Panc1 (cell line): ENCODE measurements around the gene GOLGA6L26. TPM values are rescaled to one million over a fixed set of nuclear protein-coding genes. Genes with fewer than 3 reads are reported as not detected.
"Not testable (repeated sequence)": the region's sequence is repeated elsewhere in the genome, so short reads cannot be mapped to it uniquely, and the experiment has no call there.

Experiments
- ATAC-seq: fragments of 200-7000 bp; cut with Tn5 transposase; 2 replicates; pipeline ENCODE4 v1.9.1; 2020; ENCODE audit warnings: mild to moderate bottlenecking, moderate library complexity
- BruUV-seq: library from RNA; stranded (reverse); fragments of 400-500 nt; replicated peaks from 2 replicates; lab custom pipeline; 2021; lab: Mats Ljungman, UMichigan
- CTCF ChIA-PET: fragments of 300-600 bp; sonication (Branson Sonifier 250); formaldehyde crosslinking; loops from one replicate; lab custom pipeline; 2022; ENCODE audit warnings: antibody characterized with exemption; lab: Charles Lee
- POLR2A ChIA-PET: fragments of 300-600 bp; sonication (Branson Sonifier 250); formaldehyde crosslinking; loops from one replicate; lab custom pipeline; 2022; ENCODE audit warnings: antibody characterized with exemption; lab: Charles Lee
- DNase-seq: peaks from one replicate; pipeline ENCODE4 v3.0.0-alpha.2; 2010; ENCODE audit warnings: low read depth, low spot score
- H3K27ac ChIP-seq: 2 replicates; pipeline ENCODE4 v1.5.1; 2011; ENCODE audit warnings: mild to moderate bottlenecking, low read length, inconsistent platforms
- H3K27me3 ChIP-seq: fragments of 200-500 bp; sonication (Bioruptor generic); 2 replicates; pipeline ENCODE4 v1.6.0; 2014; ENCODE audit warnings: low read length, inconsistent platforms; ENCODE audit not compliant: control insufficient read depth, insufficient read depth
- H3K36me3 ChIP-seq: fragments of 200-500 bp; sonication (Bioruptor generic); 2 replicates; pipeline ENCODE4 v1.5.1; 2014; ENCODE audit warnings: inconsistent platforms, mild to moderate bottlenecking, low read length, moderate library complexity; ENCODE audit not compliant: control insufficient read depth, insufficient read depth
- H3K4me1 ChIP-seq: 2 replicates; pipeline ENCODE4 v1.5.1; 2011; ENCODE audit warnings: inconsistent platforms, mild to moderate bottlenecking, low read length, moderate library complexity; ENCODE audit not compliant: control insufficient read depth, insufficient read depth
- H3K4me3 ChIP-seq, 2 experiments: 2 replicates each; pipeline ENCODE4 v1.5.1; 2011 to 2012; ENCODE audit warnings: low read depth in 2 of 2, low read length in 2 of 2, mild to moderate bottlenecking in 2 of 2, inconsistent platforms in 1 of 2, moderate library complexity in 1 of 2
- H3K9me3 ChIP-seq: fragments of 200-500 bp; sonication (Bioruptor generic); 2 replicates; pipeline ENCODE4 v1.5.1; 2014; ENCODE audit warnings: low read depth, mild to moderate bottlenecking, inconsistent platforms, low read length, moderate library complexity; ENCODE audit not compliant: control insufficient read depth, insufficient read depth
- POLR2AphosphoS5 ChIP-seq: IDR thresholded peaks from 2 replicates; pipeline ENCODE4 v1.6.1; 2012; ENCODE audit warnings: mild to moderate bottlenecking, low read depth, low read length, moderate library complexity
- SIN3A ChIP-seq: IDR thresholded peaks from 2 replicates; pipeline ENCODE4 v1.6.1; 2012; ENCODE audit warnings: low read depth, mild to moderate bottlenecking, low read length, moderate library complexity, borderline replicate concordance; ENCODE audit not compliant: insufficient read depth
- TCF7L2 ChIP-seq: IDR thresholded peaks from 2 replicates; pipeline ENCODE4 v1.6.1; 2011; ENCODE audit warnings: mild to moderate bottlenecking, low read depth, low read length, inconsistent platforms
- in situ Hi-C: cut with HindIII; loops from 2 replicates; pipeline ENCODE4 v1.10.0; 2016; ENCODE audit warnings: low sequenced_read_pairs, low pct_unique_long_range_greater_than_20kb
- intact Hi-C: fragments of 100-400 bp; cut with micrococcal nuclease; formaldehyde crosslinking; loops from one replicate; pipeline ENCODE4 v1.10.0; 2022; ENCODE audit not compliant: unreplicated experiment
- total RNA-seq: library from RNA; stranded (reverse); gene quantifications from one replicate; pipeline ENCODE4 v1.2.1, GENCODE V29; 2021; ENCODE audit not compliant: unreplicated experiment
- TF ChIP-seq, protein P1 (sequence below), 2 experiments: IDR thresholded peaks; 2 replicates each; pipeline ENCODE4 v1.6.1; 2011 to 2012; ENCODE audit warnings: low read depth in 2 of 2, control low read depth in 1 of 2, low read length in 1 of 2, mild to moderate bottlenecking in 1 of 2, moderate library complexity in 1 of 2; ENCODE audit not compliant: insufficient read depth in 1 of 2
- TF ChIP-seq, protein P2 (sequence below): fragments of 450-650 bp; IDR thresholded peaks from 2 replicates; pipeline ENCODE4 v1.5.1; 2017; ENCODE audit warnings: mild to moderate bottlenecking

Gene GOLGA6L26
- total RNA-seq, 1 experiment from 2014 or later: not detected

DNA sequence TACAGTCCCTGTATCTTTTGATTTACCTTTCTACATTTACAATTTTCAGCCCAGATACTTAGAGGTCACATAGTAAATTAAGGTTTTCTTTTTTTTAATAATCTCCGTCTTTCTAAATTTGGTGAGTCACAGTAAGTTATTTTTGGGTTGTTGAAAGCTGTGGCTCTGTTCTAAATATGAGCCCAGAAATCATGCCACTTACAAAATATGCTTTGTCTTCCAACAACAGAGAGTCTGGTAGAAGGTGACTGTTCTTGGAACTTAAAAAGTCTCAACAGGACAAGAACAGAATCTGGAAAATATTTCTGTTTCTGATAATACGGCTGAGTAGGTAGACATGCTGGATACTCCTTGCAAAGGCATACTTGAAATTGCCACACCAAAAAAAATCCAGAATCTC, 36.6 kb upstream of the GOLGA6L26 start:
- BruUV-seq: no TSS peak
- no peak overlapping the region for H3K4me3 ChIP-seq
- no peak for TF ChIP-seq SIN3A
- TF ChIP-seq, protein P1, sequence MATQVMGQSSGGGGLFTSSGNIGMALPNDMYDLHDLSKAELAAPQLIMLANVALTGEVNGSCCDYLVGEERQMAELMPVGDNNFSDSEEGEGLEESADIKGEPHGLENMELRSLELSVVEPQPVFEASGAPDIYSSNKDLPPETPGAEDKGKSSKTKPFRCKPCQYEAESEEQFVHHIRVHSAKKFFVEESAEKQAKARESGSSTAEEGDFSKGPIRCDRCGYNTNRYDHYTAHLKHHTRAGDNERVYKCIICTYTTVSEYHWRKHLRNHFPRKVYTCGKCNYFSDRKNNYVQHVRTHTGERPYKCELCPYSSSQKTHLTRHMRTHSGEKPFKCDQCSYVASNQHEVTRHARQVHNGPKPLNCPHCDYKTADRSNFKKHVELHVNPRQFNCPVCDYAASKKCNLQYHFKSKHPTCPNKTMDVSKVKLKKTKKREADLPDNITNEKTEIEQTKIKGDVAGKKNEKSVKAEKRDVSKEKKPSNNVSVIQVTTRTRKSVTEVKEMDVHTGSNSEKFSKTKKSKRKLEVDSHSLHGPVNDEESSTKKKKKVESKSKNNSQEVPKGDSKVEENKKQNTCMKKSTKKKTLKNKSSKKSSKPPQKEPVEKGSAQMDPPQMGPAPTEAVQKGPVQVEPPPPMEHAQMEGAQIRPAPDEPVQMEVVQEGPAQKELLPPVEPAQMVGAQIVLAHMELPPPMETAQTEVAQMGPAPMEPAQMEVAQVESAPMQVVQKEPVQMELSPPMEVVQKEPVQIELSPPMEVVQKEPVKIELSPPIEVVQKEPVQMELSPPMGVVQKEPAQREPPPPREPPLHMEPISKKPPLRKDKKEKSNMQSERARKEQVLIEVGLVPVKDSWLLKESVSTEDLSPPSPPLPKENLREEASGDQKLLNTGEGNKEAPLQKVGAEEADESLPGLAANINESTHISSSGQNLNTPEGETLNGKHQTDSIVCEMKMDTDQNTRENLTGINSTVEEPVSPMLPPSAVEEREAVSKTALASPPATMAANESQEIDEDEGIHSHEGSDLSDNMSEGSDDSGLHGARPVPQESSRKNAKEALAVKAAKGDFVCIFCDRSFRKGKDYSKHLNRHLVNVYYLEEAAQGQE (IDR thresholded peaks at IDR 0.05; ENCODE audit: insufficient read depth in 1 of 2, low read depth in 2 of 2, low read length in 1 of 2): no peak
- no peak for TF ChIP-seq TCF7L2
- TF ChIP-seq, protein P2, sequence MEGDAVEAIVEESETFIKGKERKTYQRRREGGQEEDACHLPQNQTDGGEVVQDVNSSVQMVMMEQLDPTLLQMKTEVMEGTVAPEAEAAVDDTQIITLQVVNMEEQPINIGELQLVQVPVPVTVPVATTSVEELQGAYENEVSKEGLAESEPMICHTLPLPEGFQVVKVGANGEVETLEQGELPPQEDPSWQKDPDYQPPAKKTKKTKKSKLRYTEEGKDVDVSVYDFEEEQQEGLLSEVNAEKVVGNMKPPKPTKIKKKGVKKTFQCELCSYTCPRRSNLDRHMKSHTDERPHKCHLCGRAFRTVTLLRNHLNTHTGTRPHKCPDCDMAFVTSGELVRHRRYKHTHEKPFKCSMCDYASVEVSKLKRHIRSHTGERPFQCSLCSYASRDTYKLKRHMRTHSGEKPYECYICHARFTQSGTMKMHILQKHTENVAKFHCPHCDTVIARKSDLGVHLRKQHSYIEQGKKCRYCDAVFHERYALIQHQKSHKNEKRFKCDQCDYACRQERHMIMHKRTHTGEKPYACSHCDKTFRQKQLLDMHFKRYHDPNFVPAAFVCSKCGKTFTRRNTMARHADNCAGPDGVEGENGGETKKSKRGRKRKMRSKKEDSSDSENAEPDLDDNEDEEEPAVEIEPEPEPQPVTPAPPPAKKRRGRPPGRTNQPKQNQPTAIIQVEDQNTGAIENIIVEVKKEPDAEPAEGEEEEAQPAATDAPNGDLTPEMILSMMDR: no peak
- TF ChIP-seq POLR2AphosphoS5: no peak
- POLR2A ChIA-PET: no interaction called here
- DNase-seq (no peak), ATAC-seq (no peak)
- intact Hi-C loops (no loop called here), in situ Hi-C loops (no loop called here)
- H3K27me3 ChIP-seq: no peaks in the 10 kb centered on the region
- H3K36me3 ChIP-seq: no peaks in the 10 kb centered on the region
- CTCF ChIA-PET: no interaction called here
- no peak overlapping the region for H3K27ac ChIP-seq
- H3K4me1 ChIP-seq: no peaks in the 10 kb centered on the region
- H3K9me3 ChIP-seq: no peaks in the 10 kb centered on the region

DNA sequence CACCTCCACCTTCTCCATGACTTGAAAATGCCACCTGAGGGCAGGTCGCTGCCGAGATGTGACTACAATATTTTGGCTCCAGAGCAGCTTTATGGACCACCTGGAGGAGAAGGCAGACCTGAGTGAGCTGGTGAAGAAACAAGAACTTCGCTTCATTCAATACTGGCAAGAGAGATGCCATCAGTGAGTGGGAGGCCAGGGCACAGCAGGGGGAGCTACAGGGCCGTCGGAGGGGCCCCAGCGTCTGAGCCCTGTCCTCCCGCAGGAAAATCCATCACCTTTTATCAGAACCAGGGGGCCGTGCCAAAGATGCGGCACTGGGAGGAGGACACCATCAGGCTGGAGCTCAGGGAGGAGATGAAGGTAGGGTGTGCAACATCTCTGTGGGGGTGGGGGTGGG, 30.3 kb upstream of the GOLGA6L26 start:
- in situ Hi-C loops, H3K27me3 ChIP-seq: not testable (repeated sequence)

DNA sequence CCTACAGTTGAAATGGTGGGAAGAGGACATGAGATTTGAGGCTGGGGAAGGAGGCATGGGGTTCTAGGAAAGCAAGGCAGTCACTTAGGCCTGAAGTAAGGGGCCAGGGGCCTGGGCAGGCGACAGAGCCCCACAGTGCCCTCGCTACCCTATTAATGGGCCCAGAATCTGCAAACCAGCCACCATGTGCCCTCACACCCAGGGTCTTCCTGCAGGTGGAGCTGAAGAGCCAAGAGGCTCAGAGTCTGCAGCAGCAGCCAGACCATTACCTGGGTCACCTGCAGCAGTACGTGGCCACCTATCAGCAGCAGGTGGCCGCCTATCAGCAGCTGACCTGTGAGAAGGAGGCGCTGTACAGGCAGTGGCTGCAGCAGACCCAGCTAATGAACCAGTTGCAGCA, 28.6 kb upstream of the GOLGA6L26 start:
- DNase-seq, BruUV-seq, H3K27ac ChIP-seq, ATAC-seq, H3K9me3 ChIP-seq, H3K4me3 ChIP-seq, in situ Hi-C loops, POLR2A ChIA-PET, intact Hi-C loops, H3K27me3 ChIP-seq, H3K36me3 ChIP-seq, CTCF ChIA-PET, H3K4me1 ChIP-seq: not testable (repeated sequence)

More for the DNA sequence above, 30.3 kb upstream of the GOLGA6L26 start:
- DNase-seq, ATAC-seq, CTCF ChIA-PET, intact Hi-C loops, H3K4me1 ChIP-seq, H3K27ac ChIP-seq, H3K4me3 ChIP-seq, H3K9me3 ChIP-seq, H3K36me3 ChIP-seq, POLR2A ChIA-PET, BruUV-seq: not testable (repeated sequence)
- TF ChIP-seq, protein P2: peak; percentile 28

DNA sequence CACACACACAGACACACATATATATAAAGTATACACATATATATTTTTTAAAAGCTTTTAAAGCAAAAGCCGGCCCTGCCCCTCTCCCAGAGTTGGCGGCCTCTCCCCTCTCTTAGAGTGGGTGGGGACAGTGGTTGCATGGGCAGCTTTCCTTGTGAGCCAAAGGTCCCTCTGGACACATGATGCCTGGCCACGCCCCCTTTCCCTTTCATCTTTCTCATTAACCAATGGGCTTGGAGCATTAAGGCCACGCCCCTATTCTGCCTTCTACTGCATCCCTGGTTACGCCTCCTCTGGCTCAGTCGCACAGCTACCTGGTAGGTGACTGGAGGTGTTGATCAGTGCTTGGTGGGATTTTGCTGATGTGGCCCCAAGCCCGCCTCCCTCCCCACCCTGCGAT, 20.5 kb upstream of the GOLGA6L26 start, which contains the start of gene GOLGA8S:
Gene GOLGA8S, plus strand, starts transcription at position 301 of the 400 bp plus-strand sequence. Its CDS starts 62 bp downstream, at position 363.
- H3K27me3 ChIP-seq, POLR2A ChIA-PET, CTCF ChIA-PET, DNase-seq, H3K9me3 ChIP-seq, intact Hi-C loops, ATAC-seq, H3K4me3 ChIP-seq, H3K36me3 ChIP-seq, in situ Hi-C loops, H3K4me1 ChIP-seq, H3K27ac ChIP-seq, BruUV-seq: not testable (repeated sequence)

DNA sequence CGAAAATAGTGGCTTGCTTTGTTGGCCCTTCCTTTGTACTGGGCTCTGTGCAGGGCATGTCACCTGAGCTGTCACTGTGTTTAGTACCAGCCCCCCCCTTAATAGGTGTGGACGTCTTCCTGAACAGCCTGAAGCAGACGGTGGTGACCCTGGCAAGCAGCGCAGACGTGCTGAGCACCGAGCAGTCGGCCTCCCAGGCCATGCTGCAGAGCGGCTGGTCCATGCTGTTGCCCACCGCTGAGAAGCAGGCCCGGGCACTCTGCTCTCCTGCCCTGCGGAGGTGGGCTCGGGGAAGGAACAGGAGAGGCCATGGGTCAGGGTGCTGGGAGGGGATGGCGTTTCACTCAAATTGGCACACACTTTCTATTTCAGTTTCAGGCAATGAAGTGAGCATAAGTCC, 22.8 kb downstream of the GOLGA6L26 start:
- in situ Hi-C loops, ATAC-seq, H3K27ac ChIP-seq, H3K36me3 ChIP-seq, H3K9me3 ChIP-seq, H3K4me3 ChIP-seq, H3K4me1 ChIP-seq, intact Hi-C loops, DNase-seq, CTCF ChIA-PET, BruUV-seq, H3K27me3 ChIP-seq, POLR2A ChIA-PET: not testable (repeated sequence)
